MCF 10A (cell line): ENCODE measurements around the gene SUPT4H1. TPM values are rescaled to one million over a fixed set of nuclear protein-coding genes. Genes with fewer than 3 reads are reported as not detected.

Experiments
- BruUV-seq: library from RNA; stranded (reverse); fragments of 400-500 nt; replicated peaks from 2 replicates; lab custom pipeline; 2021; lab: Mats Ljungman, UMichigan
- CTCF ChIA-PET: fragments of 300-600 bp; sonication (Branson Sonifier 250); formaldehyde crosslinking; extraction: SDS; loops from one replicate; lab custom pipeline; 2021; ENCODE audit warnings: antibody characterized with exemption, inconsistent platforms; lab: Yijun Ruan, JAX
- POLR2A ChIA-PET: fragments of 300-600, 350-650 bp; sonication (Branson Sonifier 250); formaldehyde crosslinking; extraction: SDS; loops from one replicate; lab custom pipeline; 2020; ENCODE audit warnings: antibody characterized with exemption, inconsistent platforms; lab: Yijun Ruan, JAX
- DNase-seq: peaks from one replicate; pipeline ENCODE4 v3.0.0-alpha.2; 2018; ENCODE audit not compliant: unreplicated experiment
- H3K27ac Mint-ChIP-seq: one replicate; pipeline ENCODE4 v1.8.0; 2022; ENCODE audit warnings: mild to moderate bottlenecking, low read depth, mixed read lengths; ENCODE audit not compliant: unreplicated experiment
- H3K27me3 Mint-ChIP-seq: one replicate; pipeline ENCODE4 v1.8.0; 2022; ENCODE audit warnings: mixed read lengths; ENCODE audit not compliant: insufficient read depth, unreplicated experiment
- H3K36me3 Mint-ChIP-seq: one replicate; pipeline ENCODE4 v1.8.0; 2022; ENCODE audit warnings: mild to moderate bottlenecking, moderate library complexity, mixed read lengths; ENCODE audit not compliant: insufficient read depth, unreplicated experiment
- H3K4me1 Mint-ChIP-seq: one replicate; pipeline ENCODE4 v1.8.0; 2022; ENCODE audit warnings: mixed read lengths; ENCODE audit not compliant: insufficient read depth, unreplicated experiment
- H3K4me3 Mint-ChIP-seq: one replicate; pipeline ENCODE4 v1.8.0; 2022; ENCODE audit warnings: mild to moderate bottlenecking, moderate library complexity, mixed read lengths; ENCODE audit not compliant: unreplicated experiment
- H3K9me3 Mint-ChIP-seq: one replicate; pipeline ENCODE4 v1.8.0; 2022; ENCODE audit warnings: mixed read lengths; ENCODE audit not compliant: unreplicated experiment
- CTCF ChIP-seq: fragments of 200-600 bp; IDR thresholded peaks from one replicate; pipeline ENCODE4 v1.8.0; 2022; ENCODE audit warnings: antibody characterized with exemption, mild to moderate bottlenecking; ENCODE audit not compliant: unreplicated experiment
- intact Hi-C: fragments of 100-400 bp; cut with micrococcal nuclease; formaldehyde crosslinking; loops from 2 replicates; pipeline ENCODE4 v1.14.1; 2022
- total RNA-seq: library from RNA; stranded (reverse); gene quantifications from 2 replicates; pipeline ENCODE4 v1.2.3, GENCODE V29; 2022

Gene SUPT4H1
- total RNA-seq, 1 experiment from 2014 or later: 63.4 TPM

- H3K4me1 Mint-ChIP-seq: peaks cover 5% of the 10 kb centered on the region
- POLR2A ChIA-PET: interaction anchor here (0.6 to 5.7 kb wide), 6 partner anchors 8 to 56 kb away, joined by 3 to 50 read pairs (median 6); partner anchors contain the start of gene SUPT4H1
- H3K36me3 Mint-ChIP-seq: peaks cover 31% of the 10 kb centered on the region
- intact Hi-C loops: no loop called here
- CTCF ChIA-PET: interaction anchor here (0.6 to 1.1 kb wide), 2 partner anchors 9 to 45 kb away, joined by 3 read pairs; no protein-coding TSS in a partner anchor
- no peak for DNase-seq
- H3K9me3 Mint-ChIP-seq: no peaks in the 10 kb centered on the region
- no peaks in the 10 kb centered on the region for H3K27me3 Mint-ChIP-seq
- H3K27ac Mint-ChIP-seq: no peak overlapping the region
- no TSS peak for BruUV-seq
- H3K4me3 Mint-ChIP-seq: no peak overlapping the region
- TF ChIP-seq CTCF: no peak
Measured at GRCh38 chr17:58362368-58363014, 10.5 kb upstream of the SUPT4H1 start.

- ChIA-PET POLR2A (interaction anchor here (0.5 to 5.7 kb wide), 4 partner anchors 9 to 417 kb away, joined by 3 to 50 read pairs (median 3); partner anchors contain the start of gene SUPT4H1), CTCF (interaction anchor here (0.8 to 1.5 kb wide), 2 partner anchors 21 to 57 kb away, joined by 3 to 6 read pairs; no protein-coding TSS in a partner anchor)
- intact Hi-C loops: no loop called here
- Mint-ChIP-seq H3K4me1 (peaks cover 5% of the 10 kb centered on the region), H3K36me3 (peaks cover 31% of the 10 kb centered on the region), H3K27ac (no peak overlapping the region), H3K9me3 (no peaks in the 10 kb centered on the region), H3K27me3 (no peaks in the 10 kb centered on the region), H3K4me3 (no peak overlapping the region)
- TF ChIP-seq CTCF: no peak
- no TSS peak for BruUV-seq
- no peak for DNase-seq
Measured at GRCh38 chr17:58360296-58361063, 8.5 kb upstream of the SUPT4H1 start.

- no peak for TF ChIP-seq CTCF
- peaks cover 32% of the 10 kb centered on the region for H3K36me3 Mint-ChIP-seq
- no peaks in the 10 kb centered on the region for H3K27me3 Mint-ChIP-seq
- no peak for DNase-seq
- BruUV-seq: no TSS peak
- ChIA-PET POLR2A (no interaction called here), CTCF (interaction anchor here (0.6 kb wide), 1 partner anchor 59 kb away, joined by 3 read pairs; no protein-coding TSS in a partner anchor)
- H3K4me3 Mint-ChIP-seq: no peak overlapping the region
- intact Hi-C loops: no loop called here
- H3K4me1 Mint-ChIP-seq: no peaks in the 10 kb centered on the region
- H3K27ac Mint-ChIP-seq: no peak overlapping the region
- H3K9me3 Mint-ChIP-seq: no peaks in the 10 kb centered on the region
Measured at GRCh38 chr17:58358408-58359172, 6.6 kb upstream of the SUPT4H1 start.
